K562 (cell line): Measurements from ENCODE around the gene SGTB. TPM values are rescaled to one million over a fixed set of nuclear protein-coding genes. Genes with fewer than 3 reads are reported as not detected.

Experiments
- ATAC-seq: fragments of 200-7000 bp; cut with Tn5 transposase; 3 replicates; pipeline ENCODE4 v1.9.1; 2020; ENCODE audit warnings: moderate library complexity
- BruUV-seq: library from RNA; stranded (reverse); fragments of 400-500 nt; replicated peaks from 2 replicates; lab custom pipeline; 2021; lab: Mats Ljungman, UMichigan
- CTCF ChIA-PET: fragments of 300-600 bp; formaldehyde crosslinking; extraction: SDS; loops from one replicate; lab custom pipeline; 2021; ENCODE audit warnings: low intra/inter-chr PET ratio; lab: Yijun Ruan, JAX
- POLR2A ChIA-PET: fragments of 300-600, 350-650 bp; sonication (Branson Sonifier 250); formaldehyde crosslinking; extraction: SDS; loops from one replicate; lab custom pipeline; 2021; ENCODE audit warnings: antibody characterized with exemption, inconsistent platforms; lab: Yijun Ruan, JAX
- DNase-seq, 4 experiments: peaks; one replicate each; pipeline versions ENCODE4 v3.0.0 to v3.0.0-alpha.2; 2011 to 2018; ENCODE audit warnings: low spot score in 3 of 4, mixed read lengths in 3 of 4; ENCODE audit errors: extremely low read depth in 1 of 4
- FAIRE-seq: peaks from 2 replicates; lab custom pipeline; 2011; peaks lifted over from hg19 to GRCh38; lab: Jason Lieb, UNC
- H2AFZ ChIP-seq: 2 replicates; pipeline ENCODE4 v1.6.0; 2011; ENCODE audit warnings: low read depth, low read length, control low read depth, inconsistent platforms
- H3K27ac ChIP-seq: fragments of 200-600 bp; 3 replicates; pipeline ENCODE4 v1.8.0; 2011; ENCODE audit warnings: low read depth, mild to moderate bottlenecking, control low read depth, inconsistent platforms, low read length, moderate library complexity, mixed read lengths; ENCODE audit errors: extremely low read depth
- H3K27me3 ChIP-seq, 2 experiments: fragments of 300-600 bp in 1 of 2; 2 replicates in 1 of 2; 3 replicates in 1 of 2; pipeline versions ENCODE4 v1.6.0 to v1.8.0; 2011; ENCODE audit warnings: inconsistent platforms in 2 of 2, low read length in 2 of 2, mild to moderate bottlenecking in 1 of 2, mixed read lengths in 1 of 2, moderate library complexity in 1 of 2; ENCODE audit not compliant: control insufficient read depth in 2 of 2, insufficient read depth in 2 of 2
- H3K36me3 ChIP-seq: fragments of 300-600 bp; 3 replicates; pipeline ENCODE4 v1.8.0; 2011; ENCODE audit warnings: mild to moderate bottlenecking, low read length, inconsistent platforms; ENCODE audit not compliant: control insufficient read depth, insufficient read depth
- H3K4me1 ChIP-seq, 2 experiments: fragments of 200-600 bp in 1 of 2; replicated peaks in 1 of 2; 2 replicates in 1 of 2; 3 replicates in 1 of 2; pipeline versions ENCODE4 v1.5.1 to v1.8.0; 2011; ENCODE audit warnings: inconsistent platforms in 2 of 2, low read length in 2 of 2, mild to moderate bottlenecking in 1 of 2, mixed read lengths in 1 of 2, moderate library complexity in 1 of 2; ENCODE audit not compliant: control insufficient read depth in 2 of 2, insufficient read depth in 2 of 2
- H3K4me2 ChIP-seq: 2 replicates; pipeline ENCODE4 v1.6.1; 2011; ENCODE audit warnings: low read length, control low read depth, inconsistent platforms, mixed read lengths; ENCODE audit not compliant: insufficient read depth
- H3K4me3 ChIP-seq: fragments of 200-600 bp; sonication (generic), shearing (Covaris generic); 2 replicates; pipeline ENCODE4 v1.5.1; 2016; ENCODE audit warnings: control low read depth, inconsistent platforms
- H3K79me2 ChIP-seq: fragments of 200-600 bp; 3 replicates; pipeline ENCODE4 v1.8.0; 2011; ENCODE audit warnings: low read length, inconsistent platforms; ENCODE audit not compliant: control insufficient read depth, insufficient read depth
- H3K9ac ChIP-seq, 2 experiments: 2 replicates each; pipeline versions ENCODE4 v1.6.0 to v1.6.1; 2011; ENCODE audit warnings: low read depth in 2 of 2, low read length in 2 of 2, control low read depth in 1 of 2, inconsistent platforms in 1 of 2, mild to moderate bottlenecking in 1 of 2, mixed read lengths in 1 of 2; ENCODE audit not compliant: insufficient read depth in 1 of 2
- H3K9me1 ChIP-seq: one replicate; pipeline ENCODE4 v1.6.0; 2011; ENCODE audit warnings: inconsistent platforms, mild to moderate bottlenecking, low read length, moderate library complexity; ENCODE audit not compliant: control insufficient read depth, insufficient read depth
- H3K9me3 ChIP-seq: replicated peaks from 2 replicates; pipeline ENCODE4 v1.5.1; 2011; ENCODE audit warnings: low read depth, low read length, inconsistent platforms; ENCODE audit not compliant: control insufficient read depth, insufficient read depth
- H4K20me1 ChIP-seq: replicated peaks from 2 replicates; pipeline ENCODE4 v1.6.1; 2011; ENCODE audit warnings: low read length, inconsistent platforms, mixed read lengths; ENCODE audit not compliant: control insufficient read depth, insufficient read depth
- CREB1 ChIP-seq, 2 experiments: sonication (generic) in 1 of 2; formaldehyde crosslinking in 1 of 2; IDR thresholded peaks; 2 replicates each; pipeline versions ENCODE4 v1.6.1 to v1.8.0; 2012 to 2022; ENCODE audit warnings: inconsistent platforms in 1 of 2, mild to moderate bottlenecking in 1 of 2, missing genetic modification reagents in 1 of 2, moderate library complexity in 1 of 2
- CREM ChIP-seq: IDR thresholded peaks from 2 replicates; pipeline ENCODE4 v1.6.1; 2014; ENCODE audit warnings: antibody characterized with exemption, low read depth
- ZNF785 ChIP-seq: fragments of 250-450 bp; sonication (Bioruptor Pico); IDR thresholded peaks from 2 replicates; pipeline ENCODE4 v1.4.0; 2020; ENCODE audit warnings: mild to moderate bottlenecking
- ZNF79 ChIP-seq: fragments of 250-450 bp; sonication (Bioruptor Pico); IDR thresholded peaks from 2 replicates; pipeline ENCODE4 v1.4.0; 2020; ENCODE audit warnings: low read depth, mild to moderate bottlenecking, moderate library complexity
- WGBS: fragments of 100-300 bp; shearing (Covaris generic); methylation state at CpG from one replicate; pipeline ENCODE4 v1.1.6; 2016; ENCODE audit warnings: low coverage, mixed read lengths; ENCODE audit not compliant: insufficient coverage; ENCODE audit errors: missing lambda C conversion rate; 5-methylcytosine and 5-hydroxymethylcytosine counted together
- in situ Hi-C: fragments of 300-500 bp; cut with MboI; formaldehyde crosslinking; loops from 4 replicates; pipeline ENCODE4 v1.15.0; 2018; ENCODE audit warnings: inconsistent platforms, mixed read lengths
- intact Hi-C: fragments of 100-400 bp; cut with micrococcal nuclease; formaldehyde crosslinking; loops from 2 replicates; pipeline ENCODE4 v1.14.2; 2022
- polyA plus RNA-seq, 8 experiments: library from polyadenylated mRNA; depleted of rRNA in 4 of 8; stranded (reverse) in 5 of 8; unstranded in 3 of 8; fragments of >200 nt; fragmentation: Nextera tagmentation in 2 of 8; fragmentation: Illumina TruSeq in 1 of 8; extraction: Ambion mirVana in 2 of 8; extraction: Trizol in 1 of 8; gene quantifications; 2 replicates each; pipeline versions ENCODE4 v1.2.1 to v1.2.3, GENCODE V29; 2011 to 2014; ENCODE audit warnings: inconsistent platforms in 1 of 8, missing spikeins in 1 of 8
- total RNA-seq, 7 experiments: library from RNA; depleted of rRNA in 6 of 7; stranded (reverse); fragments of >200 nt in 6 of 7; fragmentation: Illumina TruSeq in 2 of 7; extraction: Trizol in 2 of 7; gene quantifications; 2 replicates each; pipeline versions ENCODE4 v1.2.1 to v1.2.3, GENCODE V29; 2011 to 2021; ENCODE audit warnings: low replicate concordance in 1 of 7
- TF ChIP-seq, protein P1 (sequence below): fragments of 450-650 bp; IDR thresholded peaks from 2 replicates; pipeline ENCODE4 v1.6.1; 2014; ENCODE audit warnings: low read depth, mild to moderate bottlenecking, moderate library complexity, borderline replicate concordance

SGTB gene
- total and polyA plus RNA-seq, 9 of the 15 experiments (the other 6 are each of a cell fraction or from before 2014, with no cell fraction given) = 1.3 to 8.4 (median 4.8) TPM

DNA sequence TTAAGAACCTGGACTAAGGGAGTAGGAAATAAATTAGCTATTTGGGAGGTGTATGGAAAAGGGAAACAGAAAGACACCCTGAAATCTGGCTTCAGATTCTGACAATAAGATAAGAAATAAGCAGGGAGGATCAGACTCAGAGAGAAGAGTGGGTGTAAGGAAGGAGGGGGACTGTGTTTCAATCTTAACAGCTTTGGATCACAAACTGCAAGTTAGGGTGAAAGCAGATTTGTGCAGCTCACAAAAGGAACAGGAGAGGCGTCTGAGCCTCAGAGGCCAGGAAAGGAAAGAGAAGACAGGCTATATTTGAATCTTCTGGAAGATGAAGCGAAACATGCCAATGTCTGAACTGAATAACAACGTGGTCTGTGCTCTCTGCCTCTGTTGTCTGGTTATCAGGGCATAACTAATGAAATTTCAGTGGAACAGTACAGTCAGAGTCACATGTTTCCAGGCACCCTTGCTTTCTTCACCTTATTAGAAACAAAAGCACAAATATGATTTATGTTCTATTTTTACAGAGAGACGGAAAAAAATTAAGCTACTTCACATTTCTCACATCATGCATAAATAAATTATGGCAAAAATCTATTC is 26.6 kb downstream of the SGTB start:
- no peak overlapping the region for H3K27ac ChIP-seq
- ATAC-seq (no peak), DNase-seq (no peak), FAIRE-seq (no peak)
- in situ Hi-C loops (no loop called here), intact Hi-C loops (no loop called here)
- H3K36me3 ChIP-seq = no peaks in the 10 kb centered on the region
- BruUV-seq = no TSS peak
- no peaks in the 10 kb centered on the region for H3K9me1 ChIP-seq
- H3K79me2 ChIP-seq = no peaks in the 10 kb centered on the region
- no peak overlapping the region for H2AFZ ChIP-seq
- TF ChIP-seq ZNF79 (CRISPR knock-in tag) (no peak), CREB1 (IDR thresholded peaks at IDR 0.05) (no peak), CREB1 (CRISPR knock-in tag; IDR thresholded peaks at IDR 0.05) (no peak), ZNF785 (no peak), CREM (no peak)
- TF ChIP-seq, protein P1, sequence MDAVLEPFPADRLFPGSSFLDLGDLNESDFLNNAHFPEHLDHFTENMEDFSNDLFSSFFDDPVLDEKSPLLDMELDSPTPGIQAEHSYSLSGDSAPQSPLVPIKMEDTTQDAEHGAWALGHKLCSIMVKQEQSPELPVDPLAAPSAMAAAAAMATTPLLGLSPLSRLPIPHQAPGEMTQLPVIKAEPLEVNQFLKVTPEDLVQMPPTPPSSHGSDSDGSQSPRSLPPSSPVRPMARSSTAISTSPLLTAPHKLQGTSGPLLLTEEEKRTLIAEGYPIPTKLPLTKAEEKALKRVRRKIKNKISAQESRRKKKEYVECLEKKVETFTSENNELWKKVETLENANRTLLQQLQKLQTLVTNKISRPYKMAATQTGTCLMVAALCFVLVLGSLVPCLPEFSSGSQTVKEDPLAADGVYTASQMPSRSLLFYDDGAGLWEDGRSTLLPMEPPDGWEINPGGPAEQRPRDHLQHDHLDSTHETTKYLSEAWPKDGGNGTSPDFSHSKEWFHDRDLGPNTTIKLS = no peak
- no peaks in the 10 kb centered on the region for H3K9me3 ChIP-seq
- no peaks in the 10 kb centered on the region for H4K20me1 ChIP-seq
- no peak overlapping the region for H3K4me3 ChIP-seq
- ChIA-PET POLR2A (interaction anchor here (0.6 to 1.3 kb wide), 4 partner anchors 9 to 30 kb away, joined by 3 to 4 read pairs (median 3); no protein-coding TSS in a partner anchor), CTCF (no interaction called here)
- 47% methylated on average over 4 of the region's 4 CpGs for WGBS
- H3K9ac ChIP-seq = no peak overlapping the region
- no peaks in the 10 kb centered on the region for H3K4me1 ChIP-seq
- H3K27me3 ChIP-seq = no peaks in the 10 kb centered on the region
- H3K4me2 ChIP-seq = no peak overlapping the region
